Stimulated activated CD8-positive, alpha-beta memory T cell treated with anti-CD3 and anti-CD28 coated beads, Interleukin-12 subunit alpha, Interleukin-12 subunit beta, amount 100 ng/mL, for 24 hours (primary cell): ENCODE results near the gene NENF.
"Not testable (repeated sequence)": the region's sequence is repeated elsewhere in the genome, so short reads cannot be mapped to it uniquely, and the experiment has no call there.

ENCODE experiments used
- DNase-seq: peaks from one replicate; pipeline ENCODE4 v3.0.0-alpha.2; 2020; ENCODE audit errors: extremely low read depth

NENF gene

DNA sequence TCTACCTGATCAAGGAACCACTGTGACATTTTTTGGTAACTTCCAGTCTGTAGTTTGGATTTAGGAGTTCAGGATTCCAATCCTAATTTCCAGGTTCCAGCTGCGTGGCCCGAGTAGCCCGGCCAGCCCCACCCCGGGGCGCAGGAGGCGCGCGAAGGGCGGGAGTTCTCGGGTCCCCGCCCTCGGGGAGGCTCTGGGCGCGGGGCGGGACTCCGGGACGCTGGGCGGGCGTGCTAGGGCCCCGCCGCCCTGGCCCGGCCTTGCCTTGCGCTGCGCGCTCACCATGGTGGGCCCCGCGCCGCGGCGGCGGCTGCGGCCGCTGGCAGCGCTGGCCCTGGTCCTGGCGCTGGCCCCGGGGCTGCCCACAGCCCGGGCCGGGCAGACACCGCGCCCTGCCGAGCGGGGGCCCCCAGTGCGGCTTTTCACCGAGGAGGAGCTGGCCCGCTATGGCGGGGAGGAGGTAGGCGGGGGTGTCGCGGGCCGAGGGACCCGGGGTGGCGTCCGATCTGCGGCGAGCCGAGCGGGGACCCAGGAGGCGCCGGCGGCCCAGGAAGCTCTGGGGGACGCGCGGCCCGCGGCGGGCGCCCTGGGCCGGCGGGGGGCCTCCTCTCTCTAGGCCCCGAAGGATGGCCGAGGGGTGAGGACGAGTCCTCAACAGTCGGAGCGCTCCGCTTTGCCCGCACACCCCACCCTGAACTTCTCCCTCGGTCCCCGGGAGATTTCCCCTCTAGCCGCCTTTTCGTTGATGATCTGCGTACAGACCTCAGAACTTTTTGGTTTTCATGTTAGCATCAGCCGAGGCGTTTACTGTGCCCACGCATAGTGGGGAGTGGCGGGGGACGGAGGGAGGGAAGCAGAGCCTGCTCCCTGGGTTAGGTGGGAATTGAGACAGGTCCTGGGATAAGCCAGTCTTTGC is at the start of gene NENF:
Gene NENF (plus strand): TSS at position 260 of the 916 bp plus-strand sequence. CDS start 24 bp downstream, at position 284.
- peak; percentile 37 for DNase-seq

DNA sequence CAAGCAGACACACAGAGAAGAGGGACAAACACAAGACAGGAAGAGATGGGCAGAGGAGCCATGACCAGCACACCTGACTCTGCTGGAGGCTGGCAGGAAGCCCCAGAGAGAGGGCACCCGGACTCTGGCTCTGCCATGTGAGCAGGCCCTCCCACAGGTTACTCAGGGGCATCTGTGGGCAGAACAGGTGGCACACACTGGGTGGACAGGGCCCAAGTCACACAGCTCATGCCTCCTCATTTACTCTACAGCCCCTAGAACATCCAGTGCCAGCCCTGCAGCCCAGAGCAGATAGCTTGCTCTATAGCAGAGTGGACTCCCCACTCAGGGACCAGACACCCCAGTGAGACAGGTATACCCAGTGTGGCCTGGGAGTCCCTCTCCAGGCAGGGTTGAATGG is 46.7 kb upstream of the NENF start:
- DNase-seq: no peak

DNA sequence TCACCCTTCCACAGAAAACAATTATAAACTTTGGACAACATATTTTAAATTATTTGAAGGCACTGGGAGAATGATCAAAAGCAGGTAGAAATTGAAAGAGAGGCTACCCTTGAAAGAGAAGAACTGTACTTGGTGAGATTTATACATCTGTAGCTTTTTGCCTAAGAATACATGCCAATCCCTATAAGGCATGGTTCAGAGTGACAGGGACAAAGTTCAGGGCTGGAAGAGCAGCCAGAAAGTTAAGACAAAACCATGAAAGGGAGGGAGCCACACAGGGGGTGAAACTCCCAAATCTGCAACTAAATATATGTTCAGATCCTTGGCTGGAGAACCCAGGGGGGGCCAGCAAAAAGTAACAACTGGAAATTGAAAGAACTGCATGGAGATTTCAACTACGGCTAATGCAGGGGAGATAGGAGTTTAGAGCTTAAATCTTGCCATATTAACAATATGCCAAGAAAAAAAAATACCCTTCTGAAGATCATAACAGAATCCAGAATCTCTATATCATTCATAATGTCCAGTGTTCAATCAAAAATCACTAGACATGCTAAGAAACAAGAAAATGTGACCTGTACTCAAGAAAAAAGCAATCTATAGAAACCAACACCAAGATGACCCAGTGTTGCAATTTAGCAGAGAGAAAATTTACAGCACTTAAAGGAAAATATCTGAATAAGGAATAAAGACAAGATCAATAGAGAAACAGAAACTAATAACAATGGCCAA is 43.6 kb upstream of the NENF start:
- DNase-seq: no peak

DNA sequence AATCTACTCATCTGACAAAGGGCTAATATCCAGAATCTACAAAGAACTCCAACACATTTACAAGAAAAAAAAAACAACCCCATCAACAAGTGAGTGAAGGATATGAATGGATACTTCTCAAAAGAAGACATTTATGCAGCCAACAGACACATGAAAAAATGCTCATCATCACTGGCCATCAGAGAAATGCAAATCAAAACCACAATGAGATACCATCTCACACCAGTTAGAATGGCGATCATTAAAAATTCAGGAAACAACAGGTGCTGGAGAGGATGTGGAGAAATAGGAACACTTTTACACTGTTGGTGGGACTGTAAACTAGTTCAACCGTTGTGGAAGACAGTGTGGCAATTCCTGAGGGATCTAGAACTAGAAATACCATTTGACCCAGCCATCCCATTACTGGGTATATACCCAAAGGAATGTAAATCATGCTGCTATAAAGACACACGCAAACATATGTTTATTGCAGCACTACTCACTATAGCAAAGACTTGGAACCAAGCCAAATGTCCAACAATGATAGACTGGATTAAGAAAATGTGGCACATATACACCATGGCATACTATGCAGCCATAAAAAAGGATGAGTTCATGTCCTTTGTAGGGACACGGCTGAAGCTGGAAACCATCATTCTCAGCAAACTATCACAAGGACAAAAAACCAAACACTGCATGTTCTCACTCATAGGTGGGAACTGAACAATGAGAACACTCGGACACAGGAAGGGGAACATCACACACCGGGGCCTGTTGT is 36.9 kb upstream of the NENF start:
- not testable (repeated sequence) for DNase-seq

DNA sequence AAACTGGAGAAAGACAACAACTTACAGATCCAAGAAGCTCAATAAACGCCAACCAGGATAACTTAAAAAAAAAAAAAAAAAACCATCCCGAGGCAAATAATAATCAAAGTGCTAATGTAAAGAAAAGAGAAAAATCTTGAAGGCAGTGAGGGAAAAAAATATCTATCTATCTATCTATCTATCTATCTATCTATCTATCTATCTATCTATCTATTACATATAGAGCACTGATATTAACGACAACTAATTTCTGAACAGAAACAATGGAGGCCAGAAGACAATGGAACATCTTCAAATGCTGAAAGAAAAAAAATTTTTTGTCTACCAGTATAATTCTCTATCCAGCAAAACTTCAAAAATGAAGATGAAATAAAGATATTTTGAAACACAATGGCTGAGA is 36.1 kb upstream of the NENF start:
- no peak for DNase-seq

DNA sequence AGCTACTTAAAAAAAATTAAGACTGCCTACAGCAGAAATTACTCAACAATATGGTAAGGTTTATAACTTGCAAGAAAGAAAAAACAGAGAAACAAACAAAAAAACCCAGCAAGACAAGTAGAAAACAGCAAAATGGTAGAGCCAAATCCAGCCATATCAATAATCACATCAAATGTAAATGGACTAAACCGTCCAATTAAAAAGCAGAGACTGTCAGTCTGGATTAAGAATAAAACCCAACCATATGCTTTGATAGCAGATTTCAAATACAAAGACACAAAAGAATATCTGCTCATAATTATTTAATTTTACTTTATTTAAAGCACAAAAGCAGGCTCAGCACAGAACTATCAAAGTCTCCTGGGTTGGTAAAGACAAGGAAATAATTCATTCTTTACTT is 35.5 kb upstream of the NENF start:
- no peak for DNase-seq

DNA sequence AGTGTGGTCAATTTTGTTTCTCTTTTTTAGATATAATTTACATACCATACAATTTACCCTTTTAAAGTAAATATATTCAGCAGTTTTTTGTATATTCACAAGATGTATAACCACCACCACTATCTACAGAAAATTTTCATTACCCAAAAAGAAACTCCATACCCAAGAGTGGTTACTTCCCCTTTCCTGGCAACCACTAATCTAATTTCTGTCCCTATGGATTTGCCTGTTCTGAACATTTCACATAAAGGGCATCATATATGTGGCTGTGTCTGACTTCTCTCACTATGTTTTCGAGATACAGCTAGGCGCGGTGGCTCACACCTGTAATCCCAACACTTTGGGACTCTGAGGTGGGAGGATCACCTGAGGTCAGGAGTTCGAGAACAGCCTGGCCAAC is 31.7 kb upstream of the NENF start:
- no peak for DNase-seq

DNA sequence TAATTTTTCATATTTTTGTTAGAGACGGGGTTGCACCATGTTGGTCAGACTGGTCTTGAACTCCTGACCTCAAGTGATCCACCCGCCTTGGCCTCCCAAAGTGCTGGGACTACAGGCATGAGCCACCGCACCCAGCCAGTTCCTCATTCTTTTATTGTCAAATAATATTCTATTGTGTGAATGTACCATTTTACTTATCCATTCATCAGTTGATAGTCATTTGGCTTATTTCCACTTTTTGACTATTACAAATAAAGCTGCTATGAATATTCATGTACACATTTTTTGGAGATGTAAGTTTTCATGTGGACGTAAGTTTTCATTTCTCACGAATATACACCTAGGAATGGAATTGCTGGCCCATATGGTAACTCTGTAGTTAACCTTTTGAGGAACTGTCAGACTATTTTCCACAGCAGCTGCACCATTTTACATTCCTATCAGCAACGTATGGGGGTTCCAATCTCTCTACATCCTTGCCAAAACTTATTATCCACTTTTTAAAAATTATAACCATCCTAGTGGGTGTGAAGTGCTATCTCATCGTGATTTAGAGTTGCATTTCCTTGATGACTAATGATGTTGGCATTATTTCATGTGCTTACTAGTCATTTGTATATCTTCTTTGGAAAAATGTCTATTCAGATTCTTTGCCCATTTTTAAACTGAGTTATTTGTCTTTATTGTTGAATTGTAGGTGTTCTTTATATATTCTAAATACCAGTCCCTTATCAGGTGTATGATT is 30.7 kb upstream of the NENF start:
- no peak for DNase-seq

DNA sequence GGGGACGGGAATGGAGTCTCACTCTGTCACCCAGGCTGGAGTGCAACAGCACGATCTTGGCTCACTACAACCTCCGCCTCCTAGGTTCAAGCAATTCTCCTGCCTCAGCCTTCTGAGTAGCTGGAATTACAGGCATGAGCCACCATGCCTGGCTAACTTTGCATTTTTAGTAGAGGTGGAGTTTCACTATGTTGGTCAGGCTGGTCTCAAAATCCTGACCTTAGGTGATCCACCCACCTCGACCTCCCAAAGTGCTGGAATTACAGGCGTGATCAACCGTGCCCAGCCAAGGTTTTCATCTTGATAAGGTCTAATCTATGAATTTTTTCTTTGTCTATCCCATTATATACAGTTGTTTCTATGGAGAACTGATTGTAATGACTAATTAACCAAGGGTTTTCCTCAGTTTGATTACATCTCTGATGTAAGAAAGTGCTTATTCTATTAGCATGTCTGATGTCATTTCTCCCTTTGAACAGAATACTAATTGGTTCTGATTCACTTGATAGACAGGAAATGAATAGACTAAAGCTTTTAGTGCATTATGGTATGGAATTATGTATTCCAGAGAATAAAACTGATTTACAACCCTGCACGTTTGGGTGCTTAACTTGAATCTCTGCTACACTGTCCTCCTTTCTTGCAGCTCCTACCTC is 29.9 kb upstream of the NENF start:
- no peak for DNase-seq

DNA sequence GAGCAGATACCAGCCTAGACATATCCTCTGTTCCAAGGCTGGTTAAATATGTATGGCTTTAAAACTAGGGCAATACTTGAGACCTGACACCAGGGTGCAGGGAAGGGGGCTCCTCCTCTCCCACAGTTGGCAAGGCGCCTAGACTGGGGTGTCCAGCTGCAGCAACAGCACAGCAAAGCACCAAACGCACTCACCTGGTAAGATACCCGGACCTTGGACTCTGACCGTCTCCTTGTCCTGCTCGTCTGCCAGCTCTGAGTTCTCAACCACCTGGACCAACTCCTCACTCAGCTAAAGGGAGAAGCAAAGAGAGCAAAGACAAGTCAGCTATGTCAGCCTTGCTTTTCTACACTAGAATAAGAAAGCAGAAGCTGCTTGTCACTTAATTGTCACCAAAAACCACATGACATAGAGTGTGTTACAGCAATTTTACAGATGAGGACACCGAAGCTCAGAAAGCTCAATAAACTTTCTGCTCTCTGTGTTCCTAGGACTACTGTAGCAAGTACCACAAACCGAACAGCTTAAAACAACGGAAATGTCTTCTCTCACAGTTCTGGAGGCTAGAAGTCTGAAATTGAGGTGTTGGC is 22.4 kb upstream of the NENF start:
- DNase-seq: no peak

DNA sequence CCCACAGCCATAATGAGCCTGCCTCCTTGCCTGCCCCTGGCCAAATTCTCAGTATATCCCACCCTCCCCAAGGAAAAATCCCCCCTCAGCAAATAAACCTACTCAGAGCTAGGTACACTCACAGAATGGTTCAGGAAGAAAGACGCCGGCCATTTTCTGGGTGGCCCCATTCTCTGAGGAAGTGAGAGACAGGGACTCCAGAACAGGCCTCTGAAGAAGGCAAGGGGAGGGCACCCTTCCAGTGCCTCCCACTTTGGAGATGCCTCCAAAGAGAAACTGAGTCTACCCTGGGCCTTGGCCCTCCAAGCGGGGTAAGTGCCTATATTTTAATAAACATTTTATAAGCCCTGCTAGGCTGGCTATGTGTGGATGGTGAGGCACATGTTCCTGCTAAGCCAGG is 20.3 kb upstream of the NENF start:
- no peak for DNase-seq

DNA sequence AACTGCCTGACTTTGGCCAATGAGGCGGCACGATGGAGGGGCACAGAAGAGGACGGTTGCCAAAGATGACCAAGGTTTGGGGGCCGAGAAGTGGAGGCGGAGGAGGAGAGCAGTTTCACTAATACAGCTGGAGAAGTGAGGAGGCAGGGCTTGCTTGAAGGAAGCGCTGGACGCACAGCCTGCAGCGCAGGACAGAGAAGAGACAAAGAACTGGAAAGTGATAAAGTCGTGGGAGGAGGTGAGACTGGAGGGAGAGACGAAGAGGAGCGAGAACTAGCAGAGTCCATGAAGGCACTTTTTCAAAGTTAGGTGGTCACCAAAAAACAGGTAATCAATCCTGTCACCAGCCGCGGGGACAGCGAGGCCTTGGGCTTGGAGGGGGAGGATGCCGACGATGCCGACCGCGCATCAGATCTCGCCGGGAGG is 18.8 kb upstream of the NENF start:
- no peak for DNase-seq

DNA sequence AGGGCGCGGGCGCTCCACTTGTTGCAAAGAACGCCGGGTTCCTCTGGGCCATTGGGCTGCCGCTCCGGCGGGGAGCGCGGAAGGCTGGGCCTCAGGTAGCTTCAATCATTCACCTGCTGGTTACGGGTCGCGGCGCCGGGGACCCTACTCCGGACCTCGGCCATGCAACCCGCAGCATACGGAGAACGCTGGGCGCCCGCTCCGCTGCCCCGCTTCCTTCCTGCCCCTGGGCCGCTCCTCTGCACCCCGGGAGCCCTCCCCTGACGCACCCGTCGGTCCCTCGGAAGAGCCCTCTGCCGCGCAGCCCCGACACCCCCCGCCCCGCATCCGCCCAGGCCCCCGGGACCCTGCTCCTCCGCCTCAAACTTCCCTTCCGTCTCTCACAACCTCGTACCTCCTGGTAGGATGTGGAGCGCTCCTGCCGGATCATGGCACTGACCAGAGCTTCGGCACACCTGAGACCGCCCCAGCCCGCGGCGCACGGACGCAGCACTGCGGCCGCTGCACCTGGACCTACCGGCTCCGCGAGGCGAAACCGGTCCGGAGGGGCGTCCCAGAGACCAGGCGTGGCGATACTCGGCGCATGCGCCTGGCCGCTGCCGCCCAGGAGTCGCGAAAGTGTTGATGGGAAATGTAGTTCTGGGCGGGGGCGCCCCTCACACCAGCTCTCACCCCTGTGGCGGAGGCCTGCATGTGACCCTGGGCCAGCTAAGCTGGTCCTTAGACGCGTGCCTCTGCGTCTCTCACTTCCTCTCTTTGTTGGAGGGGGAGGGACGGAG is 18.2 kb upstream of the NENF start, which contains the start of gene PACC1:
Gene PACC1 (minus strand): TSS at position 559 of the 779 bp plus-strand sequence. CDS start 129 bp downstream, at position 430.
- peak; percentile 73 for DNase-seq

DNA sequence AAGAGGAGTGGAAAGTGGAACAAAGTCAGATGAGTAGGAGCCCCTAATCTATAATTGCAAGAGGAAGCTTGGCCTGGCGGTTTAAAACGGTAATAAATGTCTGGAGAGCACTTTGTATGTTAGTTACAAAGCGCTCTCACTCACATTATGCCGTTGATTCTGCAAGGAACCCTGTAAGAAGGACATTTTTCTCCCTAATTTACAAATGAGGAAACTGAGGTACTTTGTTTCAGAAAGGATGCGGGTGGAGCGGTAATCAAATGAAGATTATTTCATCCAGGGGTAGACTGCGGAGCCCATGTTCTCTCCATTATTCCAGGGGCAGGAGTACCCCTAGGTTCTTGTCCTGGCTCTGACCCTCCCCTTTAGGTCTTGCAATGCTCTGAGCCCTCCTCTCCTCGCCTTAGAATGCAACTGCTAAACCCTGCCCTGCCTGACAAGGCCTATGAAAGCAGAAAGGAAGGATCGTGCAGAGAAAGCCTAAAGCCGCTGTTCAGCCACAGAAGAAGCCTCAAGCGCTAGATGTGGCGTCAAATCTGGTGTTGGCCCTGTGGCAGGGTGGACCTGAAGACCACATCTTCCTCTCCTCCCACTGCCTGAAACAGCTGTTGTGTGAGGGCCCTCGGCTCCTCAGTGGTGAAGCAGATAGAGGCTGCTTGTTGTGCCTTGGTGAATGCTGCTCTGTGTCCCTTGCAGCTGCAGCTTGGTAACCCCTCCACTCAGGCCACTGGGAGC is 17.4 kb upstream of the NENF start:
- no peak for DNase-seq

DNA sequence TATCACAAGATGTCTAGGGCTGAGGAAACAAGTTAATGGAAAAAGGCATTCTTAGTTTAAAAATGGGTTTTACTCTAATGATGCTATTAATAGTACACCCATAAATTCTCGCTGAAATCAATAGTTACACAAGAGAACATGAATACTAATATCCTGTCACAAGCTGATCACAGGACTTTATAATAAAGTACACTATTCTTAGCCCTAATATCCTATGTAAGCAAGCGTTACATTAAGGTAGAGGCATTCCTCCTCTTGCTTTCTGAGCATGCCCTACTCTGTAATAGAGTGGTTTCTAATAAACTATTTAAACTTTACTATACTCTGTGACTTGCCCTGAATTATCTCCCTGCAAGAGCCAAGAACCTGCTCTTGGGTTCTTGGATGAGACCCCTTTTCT is 11.6 kb upstream of the NENF start:
- DNase-seq: no peak

DNA sequence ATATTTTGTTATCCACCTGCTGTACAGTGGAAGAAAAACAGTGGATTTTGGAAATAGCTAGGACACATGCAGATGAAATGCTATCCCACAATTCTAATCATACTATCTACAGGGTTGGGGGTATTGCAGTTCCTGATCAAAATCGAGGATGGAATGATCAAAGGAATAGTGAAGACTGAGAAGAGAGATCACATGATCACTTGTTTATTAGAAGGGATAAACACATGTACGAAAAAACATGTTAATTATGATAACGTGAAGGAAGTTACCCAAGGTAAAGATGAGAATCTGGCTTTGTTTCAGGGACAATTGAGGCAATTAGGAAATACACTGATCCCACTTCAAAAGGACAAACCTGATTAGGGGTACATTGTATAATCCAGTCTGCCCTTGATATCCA is 8.8 kb upstream of the NENF start:
- DNase-seq: no peak

DNA sequence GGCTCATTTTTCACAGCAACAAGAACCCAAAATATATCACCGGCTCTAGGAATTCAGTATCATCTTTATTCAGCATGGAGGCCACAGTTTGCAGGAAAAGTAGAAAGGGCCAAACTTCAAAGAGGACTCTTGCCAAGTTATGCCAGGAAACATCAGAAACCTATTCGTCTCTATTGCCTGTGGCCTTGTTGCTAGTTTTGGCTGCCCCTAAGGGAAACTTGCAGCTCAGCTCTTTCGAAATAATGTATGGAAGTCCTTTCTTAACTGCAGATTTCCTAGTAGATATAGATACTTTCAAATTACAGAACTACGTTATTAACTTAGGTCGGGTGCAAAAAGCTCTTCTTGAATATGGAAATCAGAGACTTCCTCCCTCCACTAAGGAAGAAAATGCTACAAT is 4.2 kb upstream of the NENF start:
- no peak for DNase-seq

DNA sequence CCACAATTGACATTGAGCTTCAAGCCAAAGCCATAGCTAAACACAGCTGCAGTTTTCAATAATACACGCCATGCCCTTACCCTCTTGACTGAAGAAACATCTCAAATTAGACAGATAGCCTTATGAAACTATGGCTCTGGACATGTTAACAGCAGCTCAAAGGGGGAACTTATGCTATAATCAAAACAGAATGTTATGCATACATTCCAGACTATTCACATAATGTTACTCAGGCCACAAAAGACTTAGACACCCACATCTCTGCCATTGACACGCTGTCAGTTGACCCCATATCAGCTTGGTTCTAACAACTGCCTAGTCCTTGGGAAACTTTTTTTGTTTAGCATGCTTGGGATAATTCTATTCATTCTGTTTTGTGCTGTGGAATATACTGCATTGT is 2.3 kb upstream of the NENF start:
- no peak for DNase-seq

DNA sequence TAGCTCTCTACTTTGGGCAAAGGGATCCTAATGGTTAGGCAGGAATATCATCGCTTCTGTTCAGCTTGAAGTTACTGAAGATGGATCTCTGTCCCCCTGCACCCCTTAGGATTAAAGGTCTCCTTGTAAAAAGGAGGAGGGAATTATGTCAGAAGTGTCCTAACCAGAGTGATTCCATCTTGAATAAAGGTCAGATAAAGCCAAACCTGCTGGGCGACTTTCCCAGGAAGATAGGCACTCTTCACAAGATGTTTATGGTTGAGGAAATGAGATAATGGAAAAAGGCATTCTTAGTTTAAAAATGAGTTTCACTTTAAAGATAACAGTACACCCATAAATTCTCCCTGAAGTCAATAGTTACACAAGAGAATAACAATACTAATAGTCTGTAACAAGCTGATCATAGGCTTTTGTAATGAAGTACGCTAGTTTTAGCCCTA is 1.7 kb upstream of the NENF start:
- DNase-seq: no peak
